SU-DHL-6 (cell line): ENCODE results near the gene FGF19.

ENCODE experiments used
- EZH2phosphoT487 ChIP-seq: fragments of 200-600 bp; sonication (generic), shearing (Covaris generic); conservative IDR thresholded peaks from 2 replicates; pipeline ENCODE4 v1.6.1; 2018; ENCODE audit warnings: mild to moderate bottlenecking, antibody characterized with exemption, low read length, moderate library complexity, mixed read lengths
- TF ChIP-seq, protein P1 (sequence below): fragments of 200-600 bp; sonication (generic); IDR thresholded peaks from one replicate; pipeline ENCODE4 v1.5.1; 2017; ENCODE audit warnings: antibody characterized with exemption, mild to moderate bottlenecking, low read length, moderate library complexity; ENCODE audit not compliant: insufficient read depth, poor library complexity, severe bottlenecking

- TF ChIP-seq, protein P1, sequence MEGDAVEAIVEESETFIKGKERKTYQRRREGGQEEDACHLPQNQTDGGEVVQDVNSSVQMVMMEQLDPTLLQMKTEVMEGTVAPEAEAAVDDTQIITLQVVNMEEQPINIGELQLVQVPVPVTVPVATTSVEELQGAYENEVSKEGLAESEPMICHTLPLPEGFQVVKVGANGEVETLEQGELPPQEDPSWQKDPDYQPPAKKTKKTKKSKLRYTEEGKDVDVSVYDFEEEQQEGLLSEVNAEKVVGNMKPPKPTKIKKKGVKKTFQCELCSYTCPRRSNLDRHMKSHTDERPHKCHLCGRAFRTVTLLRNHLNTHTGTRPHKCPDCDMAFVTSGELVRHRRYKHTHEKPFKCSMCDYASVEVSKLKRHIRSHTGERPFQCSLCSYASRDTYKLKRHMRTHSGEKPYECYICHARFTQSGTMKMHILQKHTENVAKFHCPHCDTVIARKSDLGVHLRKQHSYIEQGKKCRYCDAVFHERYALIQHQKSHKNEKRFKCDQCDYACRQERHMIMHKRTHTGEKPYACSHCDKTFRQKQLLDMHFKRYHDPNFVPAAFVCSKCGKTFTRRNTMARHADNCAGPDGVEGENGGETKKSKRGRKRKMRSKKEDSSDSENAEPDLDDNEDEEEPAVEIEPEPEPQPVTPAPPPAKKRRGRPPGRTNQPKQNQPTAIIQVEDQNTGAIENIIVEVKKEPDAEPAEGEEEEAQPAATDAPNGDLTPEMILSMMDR, result no peak
- TF ChIP-seq EZH2phosphoT487, result no peak
Observed at GRCh38 chr11:69730500-69730899, 26.7 kb upstream of the FGF19 start.
